HK-2 (cell line): ENCODE results near the gene CLIC5.

ENCODE experiments used
- DNase-seq: peaks from one replicate; pipeline ENCODE4 v3.0.0-alpha.2; 2018; ENCODE audit not compliant: unreplicated experiment

CLIC5 gene

DNA sequence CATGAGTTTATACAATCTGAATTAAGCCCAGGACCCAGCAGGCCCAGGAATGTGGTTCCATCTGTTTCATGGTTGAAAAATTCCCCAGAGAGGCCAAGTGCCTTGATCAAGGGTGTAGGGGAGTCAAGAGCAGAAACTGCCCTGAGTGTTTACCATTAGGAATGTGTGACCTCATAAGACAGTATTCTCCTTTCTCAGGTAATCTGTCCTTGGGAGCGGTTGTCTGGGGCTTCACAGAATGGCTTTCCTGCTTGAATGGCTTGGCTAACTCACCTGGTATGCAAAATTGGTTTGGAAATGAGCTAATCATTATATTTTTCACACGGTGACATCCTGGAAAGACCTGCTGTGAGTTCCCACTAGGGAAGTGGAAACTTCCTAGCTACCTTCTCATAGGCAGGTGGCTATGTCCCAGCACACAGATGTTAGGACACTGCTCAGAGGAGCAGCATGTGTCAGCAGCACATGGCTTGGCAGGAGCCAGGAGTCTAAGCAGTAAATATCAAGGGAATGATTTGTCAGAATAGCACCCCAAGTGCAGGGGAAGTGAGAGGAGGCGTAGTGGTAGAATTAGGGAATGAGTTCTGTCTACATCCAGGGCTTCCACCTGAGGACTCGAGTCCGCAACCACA lies 17.7 kb downstream of the CLIC5 start:
- DNase-seq: no peak

DNA sequence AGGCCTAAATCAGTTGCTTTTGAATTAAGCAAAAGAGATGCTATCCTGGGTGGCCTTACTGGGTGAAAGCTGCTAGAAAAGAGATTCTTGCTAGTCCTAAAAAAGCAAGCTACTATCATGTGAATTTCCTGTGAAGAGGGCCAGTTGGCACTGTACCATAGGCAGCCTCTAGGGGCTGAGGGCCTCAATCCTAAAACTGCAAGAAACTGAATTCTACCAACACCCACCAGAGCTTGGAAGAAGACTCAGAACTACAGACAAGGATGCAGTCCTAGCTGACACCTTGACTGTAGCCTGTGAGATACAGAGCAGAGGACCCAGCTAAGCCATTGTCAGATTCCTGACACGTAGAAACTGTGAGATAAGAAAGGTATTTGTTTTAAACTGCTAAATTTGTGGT lies 24.5 kb downstream of the CLIC5 start:
- no peak for DNase-seq

DNA sequence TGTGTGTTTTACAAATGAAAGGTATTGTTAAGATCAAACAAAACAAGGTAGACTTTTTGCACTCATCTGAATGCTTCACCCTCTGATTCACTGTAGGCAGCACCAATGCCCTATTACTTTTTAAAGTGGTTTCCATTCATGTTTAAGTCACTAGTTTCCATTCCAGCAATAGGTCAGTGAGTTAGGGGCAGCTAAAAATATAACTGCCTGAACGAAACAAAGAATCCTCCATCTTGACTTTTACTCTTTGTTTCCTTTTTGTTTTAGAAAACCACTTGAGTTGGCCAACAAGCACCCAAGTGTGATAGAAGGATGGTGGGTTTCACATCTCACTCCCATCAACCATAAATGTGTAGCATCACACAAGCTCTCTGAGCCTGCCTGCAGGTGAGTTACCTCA lies 25.5 kb downstream of the CLIC5 start:
- DNase-seq: no peak

DNA sequence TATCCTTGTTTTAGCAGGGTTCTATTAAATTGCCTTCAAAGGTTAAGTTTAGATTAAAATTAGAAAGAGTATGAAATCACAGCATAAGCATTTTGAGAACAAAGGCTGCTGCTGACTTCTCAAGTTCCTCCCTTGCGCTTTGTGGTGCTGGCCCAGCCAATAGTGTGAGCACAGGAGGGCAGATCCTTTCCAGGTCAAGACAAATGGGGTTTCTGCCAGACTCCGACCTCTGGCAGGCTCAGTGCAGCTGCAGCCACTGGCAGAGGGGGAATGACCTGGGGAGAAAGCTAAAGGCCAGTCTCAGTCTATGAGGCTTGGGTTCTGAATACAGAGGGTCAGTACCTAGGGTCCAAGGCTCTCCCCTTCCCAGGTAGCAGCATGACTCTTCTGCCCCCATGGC lies 27.0 kb downstream of the CLIC5 start:
- no peak for DNase-seq

DNA sequence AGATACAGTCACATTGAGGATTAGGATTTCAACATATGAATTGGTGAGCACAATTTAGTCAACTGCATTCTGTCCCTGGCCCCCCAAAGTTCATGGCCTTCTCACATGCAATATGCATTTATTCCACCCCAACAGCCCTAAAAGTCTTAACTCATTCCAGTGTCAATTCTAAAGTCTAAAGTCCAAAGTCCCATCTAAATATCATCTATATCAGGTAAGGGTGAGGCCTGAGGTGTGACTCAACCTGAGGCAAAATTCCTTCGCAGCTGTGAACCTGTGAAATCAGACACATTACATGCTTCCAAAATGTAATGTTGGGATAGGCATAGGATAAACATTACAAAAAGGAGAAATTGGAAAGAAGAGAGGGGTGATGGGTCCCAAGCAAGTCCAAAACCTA lies 27.8 kb downstream of the CLIC5 start:
- DNase-seq: no peak

DNA sequence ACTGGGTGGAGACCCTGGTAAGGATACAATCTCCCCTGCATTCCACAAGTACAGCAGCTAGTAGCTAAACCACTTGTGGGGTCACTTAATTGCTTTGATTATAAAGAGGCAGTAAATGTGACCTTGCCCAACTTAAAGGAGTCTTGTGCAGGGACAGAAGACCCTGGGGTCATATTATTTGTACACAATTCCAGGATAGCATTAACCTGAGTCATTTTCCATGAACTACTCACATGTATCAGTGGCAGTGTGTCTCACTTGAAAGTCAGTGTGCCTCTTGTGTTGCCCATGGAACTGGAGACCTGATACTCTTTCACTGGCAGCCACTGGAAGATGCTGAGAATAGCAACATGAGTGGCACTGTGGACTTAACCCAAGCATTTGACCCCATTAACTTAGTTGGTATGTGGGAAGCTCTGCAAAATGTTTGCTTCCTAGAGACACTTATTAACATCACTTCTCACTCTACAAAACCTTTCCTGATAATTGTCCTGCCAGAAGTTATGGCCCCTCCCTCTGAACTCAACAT lies 28.9 kb downstream of the CLIC5 start:
- no peak for DNase-seq

DNA sequence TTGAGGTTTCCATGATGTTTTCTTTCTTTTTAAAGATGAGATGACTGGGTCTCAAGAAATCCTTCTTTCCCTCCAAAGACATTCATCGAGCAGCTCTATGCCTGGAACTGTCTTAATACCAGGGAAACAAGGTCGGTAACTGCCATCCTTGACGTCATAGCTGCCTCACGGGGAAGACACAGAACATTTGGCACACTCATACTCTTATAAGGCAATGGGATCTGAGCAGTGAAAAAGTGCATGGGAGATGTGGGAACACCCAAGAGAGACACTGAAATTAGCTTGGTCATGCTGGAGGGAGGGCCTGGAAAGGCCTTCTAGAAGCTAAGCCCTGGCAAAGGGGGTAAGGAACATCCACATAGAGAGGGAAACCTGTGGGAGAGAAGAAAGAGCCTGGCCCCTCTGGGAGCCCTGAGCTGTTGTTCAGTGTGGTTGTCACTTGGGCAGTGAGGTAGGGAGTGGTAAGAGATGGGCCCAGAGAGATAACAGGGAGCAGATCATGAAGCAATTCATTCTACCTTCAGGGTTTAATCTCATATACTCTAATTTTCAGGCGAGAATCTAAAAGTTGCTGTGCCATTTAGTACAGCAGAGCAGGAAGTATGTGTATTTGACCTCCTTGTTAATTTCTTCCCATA lies 30.8 kb downstream of the CLIC5 start:
- DNase-seq: no peak

DNA sequence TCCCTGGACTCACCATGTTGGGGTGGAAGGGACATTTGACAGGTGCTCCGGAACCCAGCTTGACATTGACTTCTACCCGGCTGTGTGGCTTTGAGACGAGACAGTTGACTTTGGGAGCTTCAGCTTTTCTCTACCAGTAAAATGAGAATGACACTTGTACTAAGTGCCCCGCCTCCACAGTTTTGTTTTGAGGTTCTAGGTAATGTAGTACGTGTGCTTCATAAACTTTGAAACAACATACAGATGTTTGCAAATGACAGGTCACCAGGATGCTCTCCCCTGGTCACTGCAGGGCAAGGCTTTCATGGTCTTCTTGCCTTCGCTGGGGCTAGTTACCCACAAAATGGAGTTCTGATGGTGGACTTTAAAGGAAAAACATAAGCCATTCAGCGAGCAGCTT lies 31.3 kb downstream of the CLIC5 start:
- no peak for DNase-seq

DNA sequence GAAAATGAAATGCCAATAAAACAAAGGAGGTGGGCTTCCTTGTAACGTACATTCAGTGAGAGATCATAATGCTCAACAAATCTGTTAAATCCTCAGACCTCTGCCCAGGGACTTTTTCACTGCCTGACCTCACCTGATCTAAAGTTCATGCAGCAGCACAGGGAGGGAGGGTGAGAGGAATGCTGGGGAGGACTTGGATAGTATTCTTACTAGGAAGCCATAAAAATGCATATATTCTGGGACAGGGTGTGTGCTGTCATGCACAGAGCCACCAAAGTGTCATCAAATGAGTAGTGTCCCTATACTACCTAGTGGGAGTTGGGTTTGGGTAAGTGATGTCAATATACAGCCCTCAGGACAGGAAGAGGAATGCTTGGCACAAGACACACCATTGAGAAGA lies 32.6 kb downstream of the CLIC5 start:
- no peak for DNase-seq

DNA sequence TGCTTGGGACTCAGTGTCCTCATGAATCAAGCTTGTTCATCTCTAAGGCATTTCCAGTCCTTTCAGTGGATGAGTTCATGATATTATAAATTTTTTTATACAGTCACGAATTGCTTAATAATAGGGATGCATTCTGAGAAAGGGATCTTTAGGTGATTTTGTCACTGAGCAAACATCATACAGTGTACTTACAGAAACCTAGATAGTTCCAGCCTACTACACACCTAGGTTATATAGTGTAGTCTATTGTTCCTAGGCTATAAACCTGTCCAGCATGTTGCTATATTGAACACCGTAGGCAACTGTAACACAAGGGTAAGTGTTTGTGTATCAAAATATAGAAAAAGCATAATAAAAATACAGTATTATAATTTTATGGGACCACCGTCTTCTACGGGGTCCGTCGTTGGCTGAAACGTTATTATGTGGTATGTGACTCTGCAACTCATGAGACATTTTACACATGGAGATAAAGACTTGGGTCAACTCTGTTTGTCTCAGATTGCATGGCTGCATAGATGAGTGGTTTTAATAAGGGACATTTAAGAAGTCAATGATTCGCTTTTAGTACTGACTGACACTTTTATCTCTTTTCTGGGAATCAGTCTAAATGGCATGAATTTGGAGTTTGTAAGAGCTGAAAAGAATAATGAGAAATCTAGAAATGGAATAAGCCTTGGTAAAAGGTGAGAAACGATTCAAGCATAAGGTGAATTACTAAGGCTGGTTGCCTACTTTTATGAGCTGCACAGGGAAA lies 33.2 kb downstream of the CLIC5 start:
- DNase-seq: no peak

DNA sequence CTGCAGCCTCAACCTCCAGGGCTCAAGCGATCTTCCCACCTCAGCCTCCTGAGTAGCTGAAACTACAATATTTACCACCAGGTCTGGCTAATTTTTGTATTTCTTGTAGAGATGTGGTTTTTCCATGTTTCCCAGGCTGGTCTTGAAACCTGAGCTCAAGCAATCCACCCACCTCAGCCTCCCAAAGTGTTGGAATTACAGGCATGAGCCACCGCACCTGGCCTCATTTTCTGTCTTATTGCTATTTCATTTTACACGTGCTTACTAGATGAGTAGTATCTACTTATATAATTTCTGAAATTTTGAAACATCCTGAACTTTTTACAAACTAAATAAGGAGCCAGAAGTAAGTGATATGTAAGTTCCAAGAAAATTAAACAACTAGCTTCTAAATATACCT lies 34.6 kb downstream of the CLIC5 start:
- no peak for DNase-seq

DNA sequence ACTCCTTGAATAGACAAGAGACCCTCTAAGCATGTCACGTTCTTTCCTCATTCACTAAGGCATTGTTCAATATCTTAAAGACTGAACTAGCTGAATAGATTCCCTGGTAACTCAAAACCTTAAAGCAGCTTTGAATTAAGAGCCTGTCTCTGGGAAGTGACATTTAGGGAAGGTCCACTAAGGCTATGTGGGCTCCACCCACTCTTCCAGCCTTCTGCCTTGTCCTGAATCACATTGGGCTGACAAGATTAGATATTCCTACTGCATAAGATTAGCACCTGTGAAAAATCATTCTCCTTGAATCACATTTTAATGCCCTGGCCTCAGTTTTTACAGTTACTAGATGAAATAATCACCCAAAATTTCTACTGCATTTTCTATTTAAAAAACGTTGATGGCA lies 36.3 kb downstream of the CLIC5 start:
- DNase-seq: no peak

DNA sequence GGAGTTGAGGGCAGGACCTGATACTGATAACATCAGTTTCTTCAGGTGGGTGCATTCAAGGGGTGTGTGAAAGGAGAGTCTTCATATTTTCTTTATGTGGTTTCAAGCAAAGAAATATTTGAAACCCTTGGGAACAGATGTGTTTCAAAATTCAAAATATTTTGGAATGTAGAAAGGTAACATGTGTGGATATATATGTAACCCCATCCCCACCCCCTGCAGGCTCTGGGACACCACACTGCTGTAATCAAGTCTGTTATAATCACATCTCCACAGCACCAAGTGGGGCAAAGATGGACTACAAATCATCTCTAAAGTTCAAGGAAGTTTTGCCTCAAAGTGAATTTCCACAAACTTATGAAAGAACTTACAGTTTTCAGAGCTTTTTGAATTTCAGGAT lies 41.1 kb downstream of the CLIC5 start:
- no peak for DNase-seq

DNA sequence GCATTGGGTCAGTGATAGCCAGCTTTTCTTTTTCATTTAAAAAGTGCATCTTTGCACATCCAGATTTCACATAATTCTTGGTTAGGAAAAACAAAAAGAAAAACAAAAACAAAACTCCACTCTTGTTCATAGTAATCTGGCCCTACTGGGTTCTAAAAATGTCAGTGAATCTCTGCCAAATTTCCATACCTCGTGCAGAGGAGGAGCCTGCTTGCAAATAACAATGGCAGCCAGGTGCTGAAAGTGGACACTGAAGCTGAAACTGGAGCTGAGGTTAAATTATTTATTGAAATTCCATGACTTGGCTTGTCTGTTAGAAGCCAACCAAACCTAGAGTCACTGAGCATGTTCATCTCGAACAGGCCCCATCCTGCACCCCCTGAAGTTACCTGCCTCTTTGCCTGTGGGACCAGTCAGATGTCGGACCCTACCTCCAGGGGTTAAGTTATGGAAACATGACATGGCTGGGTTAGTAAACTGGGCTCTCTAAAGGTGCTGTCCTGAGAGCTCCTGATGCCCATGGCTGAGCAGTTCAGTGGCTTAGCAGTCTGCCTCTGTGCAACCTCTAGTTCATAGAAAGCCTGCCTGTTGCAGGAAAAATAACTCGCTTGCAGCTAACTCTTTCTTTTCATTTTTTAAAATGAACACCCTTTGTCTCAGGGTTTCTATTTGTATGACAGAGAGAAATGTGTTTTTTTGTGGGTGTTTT lies 42.7 kb downstream of the CLIC5 start:
- DNase-seq: no peak

DNA sequence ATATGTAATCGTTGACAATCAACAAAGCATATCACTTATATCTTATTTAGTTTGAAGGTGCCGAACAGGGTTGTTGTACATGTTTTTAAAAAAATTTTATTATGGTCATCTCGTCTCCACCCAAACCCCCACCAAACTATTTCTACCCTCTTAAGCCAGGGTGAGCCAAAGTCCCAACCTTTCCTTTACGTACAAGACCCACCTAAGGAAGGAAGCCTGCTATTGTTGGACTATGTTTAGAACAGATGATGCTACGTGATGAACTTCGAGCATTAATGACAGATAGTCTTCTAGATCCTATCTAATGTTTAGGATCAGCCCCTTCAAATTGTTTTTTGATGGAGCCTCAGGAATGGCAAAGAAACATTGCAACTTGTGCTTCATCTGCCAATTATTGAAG lies 44.4 kb downstream of the CLIC5 start:
- DNase-seq: no peak

DNA sequence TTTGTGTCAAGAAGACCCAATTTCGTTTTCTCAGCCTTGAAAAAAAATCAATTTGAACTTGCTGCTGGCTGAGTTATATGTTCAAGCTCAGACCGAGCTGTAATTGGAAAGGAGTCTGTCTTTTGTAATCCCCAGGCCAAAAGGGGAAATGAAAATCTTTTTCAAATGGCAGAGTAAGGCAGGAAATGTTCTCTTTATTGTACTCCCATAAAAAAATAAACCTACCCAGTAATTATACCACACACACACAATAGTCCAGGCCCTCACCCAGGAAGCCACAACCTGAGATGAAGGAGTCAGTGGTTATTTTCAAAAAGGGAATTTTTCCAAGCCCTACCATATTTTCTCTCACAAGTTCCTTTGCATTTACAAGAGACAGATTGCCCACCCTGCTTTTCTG lies 45.3 kb downstream of the CLIC5 start:
- DNase-seq: no peak

DNA sequence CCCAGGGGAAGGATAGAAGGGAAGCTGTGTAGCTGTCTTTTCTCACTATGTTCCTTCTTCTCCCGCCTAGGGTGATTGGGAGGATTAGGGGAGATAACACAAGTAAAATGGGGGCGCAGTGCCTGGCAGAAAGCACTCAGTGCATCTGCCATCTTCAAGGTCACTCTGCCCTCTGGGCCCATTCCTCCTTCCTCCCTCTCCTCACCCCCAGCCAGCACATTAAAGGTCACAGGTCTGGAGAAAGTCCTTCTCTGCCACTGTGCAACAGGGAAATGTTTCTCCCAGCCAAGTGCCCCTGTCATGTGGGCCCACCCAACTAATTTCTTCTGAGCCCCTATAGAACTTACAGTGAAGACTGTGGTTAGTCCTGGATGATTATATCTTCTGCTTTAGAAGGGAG lies 45.8 kb downstream of the CLIC5 start:
- no peak for DNase-seq

DNA sequence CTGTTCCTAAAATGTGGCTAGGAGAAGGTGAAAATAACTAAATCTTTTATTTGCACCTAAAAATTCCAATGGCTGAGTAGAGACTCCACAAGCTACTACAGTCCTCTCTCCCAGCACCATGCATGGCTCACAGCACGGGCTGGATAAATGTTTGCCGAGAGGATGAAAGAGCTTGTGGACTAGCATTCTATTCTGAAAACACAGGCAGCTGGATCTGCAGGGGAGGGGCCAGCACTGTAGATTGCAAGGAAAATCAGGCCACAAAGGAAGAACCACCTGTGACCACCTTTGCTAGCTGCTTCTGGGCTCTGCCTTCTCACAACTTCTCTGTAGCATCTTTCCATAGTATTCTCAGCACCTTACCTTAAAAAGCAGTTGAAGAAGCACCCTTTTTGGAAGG lies 46.6 kb downstream of the CLIC5 start:
- DNase-seq: no peak

DNA sequence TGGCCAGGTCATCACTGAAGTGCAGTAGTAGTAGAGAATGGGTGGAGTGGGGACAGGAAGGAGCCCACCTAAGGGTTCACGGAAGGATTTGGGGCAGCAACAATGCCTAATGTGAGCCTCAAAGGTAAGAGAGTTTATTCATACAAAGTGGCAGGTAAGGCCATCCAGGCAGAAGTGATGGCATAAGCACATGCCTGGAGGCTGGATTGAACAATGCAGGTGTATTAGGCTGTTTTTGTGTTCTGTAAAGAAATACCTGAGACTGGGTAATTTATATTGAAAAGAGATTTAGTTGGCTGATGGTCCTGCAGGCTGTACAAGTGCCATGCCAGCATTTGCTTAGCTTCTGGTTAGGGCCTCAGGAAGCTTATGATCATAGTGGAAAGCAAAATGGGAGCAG lies 48.3 kb downstream of the CLIC5 start:
- no peak for DNase-seq

DNA sequence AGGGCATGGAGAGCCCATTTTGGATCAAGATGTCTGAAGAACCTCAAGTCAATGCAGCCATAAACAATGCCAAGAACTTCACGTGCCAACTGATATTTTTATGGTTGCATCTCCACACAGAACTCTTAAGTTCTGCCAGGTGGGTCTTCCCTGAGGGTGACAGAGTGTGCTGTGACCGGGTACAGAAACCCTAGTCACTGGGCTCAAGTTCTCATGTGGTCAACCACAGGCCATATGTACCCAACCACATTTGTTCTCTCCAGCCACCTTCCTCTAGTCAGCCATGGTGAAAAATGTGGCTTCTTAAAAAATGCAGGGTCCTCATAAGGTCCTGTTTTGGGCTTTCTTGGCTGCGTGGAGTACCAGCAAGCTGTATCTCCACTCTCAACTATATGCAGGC lies 48.9 kb downstream of the CLIC5 start:
- DNase-seq: no peak

DNA sequence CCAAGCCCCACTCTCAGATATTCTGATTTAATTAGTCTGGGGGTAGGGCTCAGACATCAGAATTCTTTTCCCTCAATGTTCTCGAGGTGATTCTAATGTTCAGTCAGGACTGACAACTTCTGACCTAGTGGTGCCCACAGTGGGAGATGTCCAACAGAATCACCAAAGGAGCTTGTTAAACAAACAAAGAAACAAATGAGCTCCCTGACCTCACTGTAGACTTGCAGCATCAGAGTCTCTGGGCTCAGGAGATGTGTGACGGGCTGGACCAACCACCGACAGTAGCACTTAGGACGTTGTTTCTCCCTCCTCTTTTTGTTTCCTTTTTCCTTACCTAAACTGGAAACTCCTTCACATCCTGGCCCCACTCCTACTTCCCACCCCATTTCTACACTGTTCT lies 49.3 kb downstream of the CLIC5 start:
- no peak for DNase-seq

DNA sequence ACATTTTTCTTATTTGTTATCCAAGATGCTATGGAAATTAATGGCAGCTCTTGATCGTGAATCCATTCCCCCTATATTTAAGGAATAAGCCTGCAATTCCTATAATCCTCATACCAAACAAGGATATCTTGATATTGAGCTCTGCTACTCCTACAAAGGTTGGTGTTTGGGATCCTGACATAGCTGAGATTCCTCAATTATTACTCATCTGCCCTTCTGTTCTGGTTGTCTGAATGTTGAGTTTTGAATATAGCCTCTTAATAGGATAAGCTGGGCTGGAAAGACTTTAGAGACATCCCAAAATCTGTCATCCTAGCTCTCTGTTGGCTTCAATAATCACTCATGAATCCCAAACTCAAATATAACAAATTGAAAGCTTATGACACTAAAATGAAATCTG lies 49.9 kb downstream of the CLIC5 start:
- no peak for DNase-seq

DNA sequence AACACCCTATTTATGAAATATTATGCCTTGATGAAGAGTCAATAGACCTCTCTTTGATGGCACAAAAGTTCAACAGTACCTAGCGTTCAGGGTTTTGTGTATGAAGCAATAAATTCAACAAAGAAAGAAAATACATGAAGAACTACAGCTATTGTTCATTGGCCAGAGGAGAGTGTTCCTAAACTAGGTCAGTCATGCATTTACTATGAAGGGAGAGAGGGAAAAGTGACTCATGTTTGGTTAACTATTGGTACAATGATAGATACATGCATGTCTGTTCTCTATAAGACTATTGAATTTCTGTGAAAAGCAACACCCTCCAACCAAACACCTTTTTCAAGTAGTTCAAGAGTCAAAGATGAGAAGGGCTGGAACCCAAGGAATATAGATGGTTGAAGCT lies 50.7 kb downstream of the CLIC5 start:
- DNase-seq: no peak
